WTC11 (cell line): ENCODE data around the gene KCNJ15. TPM values are rescaled to one million over a fixed set of nuclear protein-coding genes. Genes with fewer than 3 reads are reported as not detected.

Source experiments
- ATAC-seq: fragments of 200-7000 bp; cut with Tn5 transposase; 2 replicates; pipeline ENCODE4 v1.10.0; 2021; ENCODE audit warnings: mild to moderate bottlenecking, moderate library complexity
- CTCF ChIA-PET: fragments of 300-600 bp; sonication (Branson Sonifier 250); formaldehyde crosslinking; loops from one replicate; lab custom pipeline; 2021; ENCODE audit warnings: antibody characterized with exemption; lab: Charles Lee
- POLR2A ChIA-PET: fragments of 350-600 bp; sonication (Branson Sonifier 250); formaldehyde crosslinking; loops from one replicate; lab custom pipeline; 2021; ENCODE audit warnings: antibody characterized with exemption; lab: Charles Lee
- DNase-seq: peaks from one replicate; pipeline ENCODE4 v3.0.0; 2021; ENCODE audit warnings: low spot score
- H3K27ac Mint-ChIP-seq: 2 replicates; pipeline ENCODE4 v1.8.0; 2021; ENCODE audit warnings: mixed read lengths
- H3K27me3 Mint-ChIP-seq: 2 replicates; pipeline ENCODE4 v1.8.0; 2021; ENCODE audit warnings: low read depth, mild to moderate bottlenecking, moderate library complexity, mixed read lengths
- H3K36me3 Mint-ChIP-seq: 2 replicates; pipeline ENCODE4 v1.8.0; 2021; ENCODE audit warnings: mixed read lengths
- H3K4me1 Mint-ChIP-seq: 2 replicates; pipeline ENCODE4 v1.8.0; 2022; ENCODE audit warnings: mixed read lengths
- H3K4me3 Mint-ChIP-seq: 2 replicates; pipeline ENCODE4 v1.8.0; 2021; ENCODE audit warnings: mild to moderate bottlenecking, moderate library complexity, mixed read lengths
- H3K9me3 Mint-ChIP-seq: 2 replicates; pipeline ENCODE4 v1.8.0; 2021; ENCODE audit warnings: mixed read lengths
- ATF2 ChIP-seq: sonication (generic); formaldehyde crosslinking; IDR thresholded peaks from 2 replicates; pipeline ENCODE4 v1.8.1; 2022; ENCODE audit warnings: low read depth, missing genetic modification reagents, borderline replicate concordance
- CTCF ChIP-seq: fragments of 200-600 bp; IDR thresholded peaks from 2 replicates; pipeline ENCODE4 v1.8.0; 2022; ENCODE audit warnings: antibody characterized with exemption
- E2F4 ChIP-seq: sonication (generic); formaldehyde crosslinking; IDR thresholded peaks from 2 replicates; pipeline ENCODE4 v1.8.1; 2022; ENCODE audit warnings: low read depth, mild to moderate bottlenecking, moderate library complexity, missing genetic modification reagents, borderline replicate concordance
- ELF4 ChIP-seq: sonication (generic); formaldehyde crosslinking; IDR thresholded peaks from 2 replicates; pipeline ENCODE4 v1.8.1; 2022; ENCODE audit warnings: low read depth, mild to moderate bottlenecking, moderate library complexity, missing genetic modification reagents
- FOXJ3 ChIP-seq: sonication (generic); formaldehyde crosslinking; IDR thresholded peaks from 2 replicates; pipeline ENCODE4 v1.9.0; 2021; ENCODE audit warnings: missing genetic modification reagents, mild to moderate bottlenecking, borderline replicate concordance
- GRHL2 ChIP-seq: fragments of 250-450 bp; sonication (Bioruptor Pico); IDR thresholded peaks from 2 replicates; pipeline ENCODE4 v1.8.0; 2022; ENCODE audit warnings: mild to moderate bottlenecking, moderate library complexity; ENCODE audit not compliant: insufficient replicate concordance, severe bottlenecking
- HMGA2 ChIP-seq: fragments of 250-450 bp; sonication (Bioruptor Pico); IDR thresholded peaks from 2 replicates; pipeline ENCODE4 v1.4.0; 2021; ENCODE audit warnings: mild to moderate bottlenecking, moderate library complexity
- MLX ChIP-seq: sonication (generic); formaldehyde crosslinking; IDR thresholded peaks from 2 replicates; pipeline ENCODE4 v1.8.1; 2023; ENCODE audit warnings: mild to moderate bottlenecking, missing genetic modification reagents, moderate library complexity
- NFYB ChIP-seq: sonication (generic); formaldehyde crosslinking; conservative IDR thresholded peaks from 2 replicates; pipeline ENCODE4 v1.8.0; 2022; ENCODE audit warnings: low read depth, missing genetic modification reagents
- NR3C1 ChIP-seq: sonication (generic); formaldehyde crosslinking; conservative IDR thresholded peaks from 2 replicates; pipeline ENCODE4 v1.8.1; 2023; ENCODE audit warnings: low read depth, mild to moderate bottlenecking, missing genetic modification reagents
- PREB ChIP-seq: sonication (generic); formaldehyde crosslinking; IDR thresholded peaks from 2 replicates; pipeline ENCODE4 v1.8.1; 2022; ENCODE audit warnings: mild to moderate bottlenecking, missing genetic modification reagents, moderate library complexity, borderline replicate concordance
- SMAD4 ChIP-seq: sonication (generic); formaldehyde crosslinking; IDR thresholded peaks from 2 replicates; pipeline ENCODE4 v1.8.0; 2022; ENCODE audit warnings: mild to moderate bottlenecking, missing genetic modification reagents
- SOX15 ChIP-seq: fragments of 250-450 bp; sonication (Bioruptor Pico); IDR thresholded peaks from 2 replicates; pipeline ENCODE4 v1.9.0; 2021; ENCODE audit warnings: mild to moderate bottlenecking
- TP53 ChIP-seq: sonication (generic); formaldehyde crosslinking; IDR thresholded peaks from 2 replicates; pipeline ENCODE4 v1.8.1; 2023; ENCODE audit warnings: mild to moderate bottlenecking, missing genetic modification reagents
- USF1 ChIP-seq: sonication (generic); formaldehyde crosslinking; IDR thresholded peaks from 2 replicates; pipeline ENCODE4 v1.8.0; 2022; ENCODE audit warnings: mild to moderate bottlenecking, missing genetic modification reagents
- ZNF219 ChIP-seq: sonication (generic); formaldehyde crosslinking; IDR thresholded peaks from 2 replicates; pipeline ENCODE4 v1.8.0; 2023; ENCODE audit warnings: missing genetic modification reagents, mild to moderate bottlenecking, borderline replicate concordance
- ZNF232 ChIP-seq: sonication (generic); formaldehyde crosslinking; IDR thresholded peaks from 2 replicates; pipeline ENCODE4 v1.8.0; 2022; ENCODE audit warnings: mild to moderate bottlenecking, missing genetic modification reagents
- ZNF263 ChIP-seq: sonication (generic); formaldehyde crosslinking; IDR thresholded peaks from 2 replicates; pipeline ENCODE4 v1.8.1; 2022; ENCODE audit warnings: low read depth, mild to moderate bottlenecking, moderate library complexity, missing genetic modification reagents
- ZNF317 ChIP-seq: sonication (generic); formaldehyde crosslinking; IDR thresholded peaks from 2 replicates; pipeline ENCODE4 v1.8.1; 2023; ENCODE audit warnings: low read depth, mild to moderate bottlenecking, moderate library complexity, missing genetic modification reagents, borderline replicate concordance
- ZNF671 ChIP-seq: fragments of 250-450 bp; sonication (Bioruptor Pico); IDR thresholded peaks from 2 replicates; pipeline ENCODE4 v1.8.0; 2021; ENCODE audit warnings: mild to moderate bottlenecking
- total RNA-seq: library from RNA; stranded (reverse); gene quantifications from 3 replicates; pipeline ENCODE4 v1.2.3, GENCODE V29; 2021

Gene KCNJ15
- total RNA-seq, 1 experiment from 2014 or later: 0.57 TPM

- TF ChIP-seq CTCF: no peak
Measured at GRCh38 chr21:38243732-38244406, 12.9 kb upstream of the KCNJ15 start (continued).

- DNase-seq (no peak), ATAC-seq (no peak)
- no peak for TF ChIP-seq PREB (CRISPR knock-in tag)
- TF ChIP-seq ZNF232 (CRISPR knock-in tag): no peak
- Mint-ChIP-seq H3K27me3 (no peaks in the 10 kb centered on the region), H3K36me3 (no peaks in the 10 kb centered on the region), H3K4me3 (no peak overlapping the region), H3K9me3 (peaks cover 10% of the 10 kb centered on the region), H3K4me1 (no peaks in the 10 kb centered on the region), H3K27ac (no peak overlapping the region)
- ChIA-PET CTCF (interaction anchor here (3.3 kb wide), 1 partner anchor 108 kb away, joined by 10 read pairs; no protein-coding TSS in a partner anchor), POLR2A (no interaction called here)
Measured at GRCh38 chr21:38244407-38244787, 12.4 kb upstream of the KCNJ15 start.

GRCh38 chr21:38244885-38245869 is 11.6 kb upstream of the KCNJ15 start:
- H3K27ac Mint-ChIP-seq: no peak overlapping the region
- CTCF ChIA-PET: no interaction called here
- ATAC-seq: no peak

GRCh38 chr21:38246511-38246910 is 10.3 kb upstream of the KCNJ15 start:
- H3K4me1 Mint-ChIP-seq: no peaks in the 10 kb centered on the region
- no peaks in the 10 kb centered on the region for H3K27me3 Mint-ChIP-seq
- DNase-seq (no peak), ATAC-seq (no peak)
- POLR2A ChIA-PET: no interaction called here
- no peak overlapping the region for H3K4me3 Mint-ChIP-seq
- H3K36me3 Mint-ChIP-seq: no peaks in the 10 kb centered on the region
- CTCF ChIA-PET: no interaction called here
- H3K27ac Mint-ChIP-seq: no peak overlapping the region
- peaks cover 10% of the 10 kb centered on the region for H3K9me3 Mint-ChIP-seq
- TF ChIP-seq SOX15 (CRISPR knock-in tag) (no peak), ZNF671 (no peak), NR3C1 (no peak), ELF4 (no peak), ATF2 (CRISPR knock-in tag) (no peak), NFYB (CRISPR knock-in tag) (no peak), ZNF219 (CRISPR knock-in tag) (no peak), HMGA2 (CRISPR knock-in tag) (no peak), ZNF263 (CRISPR knock-in tag) (no peak), CTCF (no peak), E2F4 (CRISPR knock-in tag) (no peak)

More at GRCh38 chr21:38244885-38245869, 11.6 kb upstream of the KCNJ15 start:
- no peak for DNase-seq
- Mint-ChIP-seq H3K4me3 (no peak overlapping the region), H3K27me3 (no peaks in the 10 kb centered on the region), H3K36me3 (no peaks in the 10 kb centered on the region), H3K9me3 (peaks cover 10% of the 10 kb centered on the region), H3K4me1 (no peaks in the 10 kb centered on the region)
- POLR2A ChIA-PET: no interaction called here
- no peak for TF ChIP-seq ZNF317 (CRISPR knock-in tag)
- TF ChIP-seq FOXJ3 (CRISPR knock-in tag): no peak
- no peak for TF ChIP-seq USF1 (CRISPR knock-in tag)
- TF ChIP-seq SMAD4 (CRISPR knock-in tag): no peak
- no peak for TF ChIP-seq TP53 (CRISPR knock-in tag)
- TF ChIP-seq MLX: no peak
- no peak for TF ChIP-seq GRHL2
- TF ChIP-seq, all 79 proteins: peak for 0
